ENCODE data around the gene MYO5A. TPM values are rescaled to one million over a fixed set of nuclear protein-coding genes. Genes with fewer than 3 reads are reported as not detected.
A peak's percentile ranks its signal among the peaks of the same experiment; 100 is the strongest.

MYO5A gene
- total RNA-seq, 1 experiment from 2014 or later = 21.8 TPM

DNA sequence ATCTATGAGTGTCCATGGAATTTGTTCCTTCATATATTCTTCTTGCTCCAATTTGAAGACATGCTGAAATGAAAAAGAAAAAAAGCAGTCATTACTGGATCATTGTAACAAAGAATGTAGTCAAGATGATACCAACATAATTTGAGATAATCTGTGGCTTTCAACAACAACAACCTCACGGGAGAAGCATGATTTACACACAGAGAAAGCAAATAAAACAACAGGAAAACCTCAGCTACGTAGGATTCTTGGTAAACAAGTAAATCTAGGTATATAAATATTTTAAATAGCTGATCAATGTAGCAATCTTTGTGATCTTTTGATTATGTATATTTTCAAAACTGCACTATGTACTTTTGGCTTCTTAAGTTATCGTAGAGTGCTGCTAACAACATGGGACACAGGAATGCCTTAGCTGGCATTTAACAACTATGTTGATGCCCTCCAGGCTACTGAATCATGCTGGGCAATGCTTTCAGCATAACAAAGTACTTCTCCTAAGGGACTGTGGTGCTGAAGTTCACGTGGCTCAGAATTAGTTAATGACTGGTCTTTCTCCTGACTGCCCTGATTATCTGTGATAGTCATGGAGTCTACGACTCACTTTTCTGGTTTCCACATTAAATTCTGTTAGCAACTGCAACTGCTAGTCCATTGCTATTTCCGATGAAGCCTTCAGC is 136.5 kb downstream of the MYO5A start:
- Histone ChIP-seq H3K18ac (ENCODE audit: insufficient read length, low read depth, low read length) (no peak overlapping the region), H4K20me1 (ENCODE audit: control insufficient read depth, insufficient read depth, insufficient read length) (no peaks in the 10 kb centered on the region), H3K56ac (ENCODE audit: insufficient read length, low read depth, low read length) (no peak overlapping the region), H2BK12ac (ENCODE audit: insufficient read length, low read depth, low read length) (no peak overlapping the region), H3K23ac (ENCODE audit: insufficient read length, low read depth, low read length) (no peak overlapping the region), H4K91ac (ENCODE audit: insufficient read length, low read depth, low read length) (no peak overlapping the region), H3K14ac (ENCODE audit: insufficient read depth, low read length) (no peak overlapping the region), H2BK5ac (ENCODE audit: insufficient read length, low read length) (no peak overlapping the region), H2BK20ac (ENCODE audit: low read depth, low read length, poor library complexity, severe bottlenecking) (no peak overlapping the region), H3T11ph (ENCODE audit: low read length) (no peak overlapping the region), H3K9ac (ENCODE audit: extremely low read depth, insufficient read length, low read length) (no peak overlapping the region), H3K79me1 (ENCODE audit: insufficient read depth, low read depth, low read length, poor library complexity, severe bottlenecking) (no peaks in the 10 kb centered on the region), H3K9me3 (ENCODE audit: control insufficient read depth, low read depth, low read length) (no peaks in the 10 kb centered on the region), H4K5ac (ENCODE audit: insufficient read length, low read depth, low read length) (no peak overlapping the region), H3K4ac (ENCODE audit: low read depth, low read length) (no peak overlapping the region), H3K4me1 (ENCODE audit: insufficient read depth, low read length) (peaks cover 10% of the 10 kb centered on the region; the same call in 1 of the 2 replicates), H3K79me2 (ENCODE audit: insufficient read depth, low read length) (no peaks in the 10 kb centered on the region), H2BK15ac (ENCODE audit: low read depth, low read length) (no peak overlapping the region), H4K8ac (replicated peaks; ENCODE audit: insufficient read length, low read depth, low read length) (no peak overlapping the region), H3K27me3 (ENCODE audit: insufficient read depth, low read length) (no peaks in the 10 kb centered on the region), H2AK5ac (ENCODE audit: insufficient read length, low read length) (no peak overlapping the region), H3K4me2 (ENCODE audit: insufficient read depth, insufficient read length, low read length) (peak overlapping the region; percentile 11), H2AFZ (ENCODE audit: low read length) (no peak overlapping the region), H3K23me2 (ENCODE audit: insufficient read length, low read depth, low read length, poor library complexity, severe bottlenecking) (no peaks in the 10 kb centered on the region), H3K27ac (ENCODE audit: insufficient read length, low read depth, low read length) (peak overlapping the region; percentile 33), H2BK120ac (ENCODE audit: low read depth, low read length, poor library complexity, severe bottlenecking) (no peak overlapping the region)
- Mint-ChIP-seq H3K27ac (peak overlapping the region; percentile 85 to 91 (median 90)), H3K36me3 (ENCODE audit: insufficient read depth in 1 of 3, low read depth in 3 of 3) (peaks cover 2 to 4% (median 4%) of the 10 kb centered on the region in 3 experiments; a peak in 3 of 7 replicates), H3K4me3 (no peak overlapping the region; a peak in 1 of 5 replicates), H3K9me3 (no peaks in the 10 kb centered on the region), H3K27me3 (ENCODE audit: low read depth) (no peaks in the 10 kb centered on the region), H3K4me1 (peaks cover 56 to 57% of the 10 kb centered on the region in 2 experiments)
- DNase-seq = peak; percentile 77
- TF ChIP-seq, protein P1, sequence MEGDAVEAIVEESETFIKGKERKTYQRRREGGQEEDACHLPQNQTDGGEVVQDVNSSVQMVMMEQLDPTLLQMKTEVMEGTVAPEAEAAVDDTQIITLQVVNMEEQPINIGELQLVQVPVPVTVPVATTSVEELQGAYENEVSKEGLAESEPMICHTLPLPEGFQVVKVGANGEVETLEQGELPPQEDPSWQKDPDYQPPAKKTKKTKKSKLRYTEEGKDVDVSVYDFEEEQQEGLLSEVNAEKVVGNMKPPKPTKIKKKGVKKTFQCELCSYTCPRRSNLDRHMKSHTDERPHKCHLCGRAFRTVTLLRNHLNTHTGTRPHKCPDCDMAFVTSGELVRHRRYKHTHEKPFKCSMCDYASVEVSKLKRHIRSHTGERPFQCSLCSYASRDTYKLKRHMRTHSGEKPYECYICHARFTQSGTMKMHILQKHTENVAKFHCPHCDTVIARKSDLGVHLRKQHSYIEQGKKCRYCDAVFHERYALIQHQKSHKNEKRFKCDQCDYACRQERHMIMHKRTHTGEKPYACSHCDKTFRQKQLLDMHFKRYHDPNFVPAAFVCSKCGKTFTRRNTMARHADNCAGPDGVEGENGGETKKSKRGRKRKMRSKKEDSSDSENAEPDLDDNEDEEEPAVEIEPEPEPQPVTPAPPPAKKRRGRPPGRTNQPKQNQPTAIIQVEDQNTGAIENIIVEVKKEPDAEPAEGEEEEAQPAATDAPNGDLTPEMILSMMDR (conservative IDR thresholded peaks at IDR 0.05) = no peak
- no CpG with 5 or more reads among the region's 6 CpGs for WGBS (ENCODE audit: extremely low coverage, insufficient read length, low lambda C conversion rate)
